GM13976 (cell line): ENCODE measurements around the gene MACROD1.

Source experiments
- DNase-seq: peaks from one replicate; pipeline ENCODE4 v3.0.0; 2012; ENCODE audit warnings: low spot score
- in situ Hi-C: fragments of 300-500 bp; cut with MboI; formaldehyde crosslinking; loops from one replicate; pipeline ENCODE4 v1.12.0; 2022; ENCODE audit warnings: low sequenced_read_pairs, mixed read lengths, inconsistent platforms; ENCODE audit not compliant: unreplicated experiment
- TF ChIP-seq, protein P1 (sequence below): IDR thresholded peaks from 2 replicates; pipeline ENCODE4 v1.5.1; 2012; ENCODE audit warnings: borderline replicate concordance, mild to moderate bottlenecking; ENCODE audit not compliant: insufficient read depth; ENCODE audit errors: extremely low read depth, missing control alignments, control extremely low read depth

MACROD1 gene

DNA sequence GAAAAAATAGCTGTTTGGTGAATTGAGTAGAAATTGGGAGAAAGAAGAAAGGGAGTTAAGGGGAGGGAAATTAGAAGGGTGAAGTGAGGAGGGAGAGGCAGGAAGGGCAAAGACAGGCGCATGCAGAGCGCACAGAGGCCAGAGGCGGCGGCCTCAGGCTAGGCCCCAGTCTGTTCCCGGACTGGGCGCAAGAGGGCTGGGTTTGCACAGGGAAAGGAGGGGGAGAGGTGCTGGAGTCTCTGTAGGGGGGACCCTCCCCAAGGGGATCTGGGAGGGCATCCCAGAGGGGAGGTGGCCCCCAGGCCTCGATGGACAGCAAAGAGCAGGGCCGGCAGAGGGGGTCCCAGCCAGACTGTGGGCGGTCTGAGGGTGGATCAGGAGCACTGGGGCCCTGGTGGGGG, 131.5 kb downstream of the MACROD1 start:
- in situ Hi-C loops = no loop called here
- DNase-seq = no peak
- TF ChIP-seq, protein P1, sequence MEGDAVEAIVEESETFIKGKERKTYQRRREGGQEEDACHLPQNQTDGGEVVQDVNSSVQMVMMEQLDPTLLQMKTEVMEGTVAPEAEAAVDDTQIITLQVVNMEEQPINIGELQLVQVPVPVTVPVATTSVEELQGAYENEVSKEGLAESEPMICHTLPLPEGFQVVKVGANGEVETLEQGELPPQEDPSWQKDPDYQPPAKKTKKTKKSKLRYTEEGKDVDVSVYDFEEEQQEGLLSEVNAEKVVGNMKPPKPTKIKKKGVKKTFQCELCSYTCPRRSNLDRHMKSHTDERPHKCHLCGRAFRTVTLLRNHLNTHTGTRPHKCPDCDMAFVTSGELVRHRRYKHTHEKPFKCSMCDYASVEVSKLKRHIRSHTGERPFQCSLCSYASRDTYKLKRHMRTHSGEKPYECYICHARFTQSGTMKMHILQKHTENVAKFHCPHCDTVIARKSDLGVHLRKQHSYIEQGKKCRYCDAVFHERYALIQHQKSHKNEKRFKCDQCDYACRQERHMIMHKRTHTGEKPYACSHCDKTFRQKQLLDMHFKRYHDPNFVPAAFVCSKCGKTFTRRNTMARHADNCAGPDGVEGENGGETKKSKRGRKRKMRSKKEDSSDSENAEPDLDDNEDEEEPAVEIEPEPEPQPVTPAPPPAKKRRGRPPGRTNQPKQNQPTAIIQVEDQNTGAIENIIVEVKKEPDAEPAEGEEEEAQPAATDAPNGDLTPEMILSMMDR = no peak

DNA sequence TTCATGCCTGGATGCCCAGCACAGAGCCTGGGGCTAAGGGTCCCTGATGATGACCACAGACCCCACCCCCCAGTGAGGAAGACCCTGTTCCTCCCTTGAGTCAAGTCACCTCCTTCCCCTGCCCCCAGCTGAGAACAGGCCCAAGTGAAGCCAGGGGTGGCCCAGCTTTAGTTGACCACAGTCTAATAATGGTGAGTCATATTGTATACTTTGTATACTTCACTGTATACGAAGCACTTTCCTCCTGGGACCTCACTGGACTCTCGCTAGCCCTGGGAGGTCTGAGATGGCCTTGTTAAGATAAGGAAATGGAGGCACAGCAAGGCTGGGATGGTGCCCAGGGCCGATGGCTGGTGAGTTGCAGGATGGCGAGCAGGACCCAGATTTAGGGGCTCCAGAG, 133.9 kb downstream of the MACROD1 start:
- TF ChIP-seq, protein P1 = no peak
- no peak for DNase-seq
- in situ Hi-C loops = no loop called here

DNA sequence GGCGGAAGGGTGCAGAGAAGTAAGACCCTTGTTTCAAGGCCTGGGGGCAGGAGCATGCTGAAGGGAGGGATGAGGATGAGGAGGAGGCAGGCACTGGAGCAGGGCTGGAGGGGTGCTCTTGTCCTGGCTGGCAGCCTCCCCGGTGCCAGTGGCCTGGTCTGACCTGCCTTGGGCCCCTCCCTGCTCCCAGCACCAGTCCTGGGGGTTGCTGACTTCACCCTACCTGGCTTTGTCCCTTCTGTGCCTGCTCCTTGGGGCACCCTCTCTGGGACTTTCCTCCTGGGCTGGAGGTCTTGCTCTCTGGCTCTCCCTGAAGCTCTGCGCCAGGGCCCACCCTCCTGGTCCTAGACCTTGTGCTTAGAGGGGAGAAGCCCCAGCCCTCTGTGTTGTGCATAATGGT, 134.9 kb downstream of the MACROD1 start:
- TF ChIP-seq, protein P1 = no peak
- in situ Hi-C loops = no loop called here
- no peak for DNase-seq

DNA sequence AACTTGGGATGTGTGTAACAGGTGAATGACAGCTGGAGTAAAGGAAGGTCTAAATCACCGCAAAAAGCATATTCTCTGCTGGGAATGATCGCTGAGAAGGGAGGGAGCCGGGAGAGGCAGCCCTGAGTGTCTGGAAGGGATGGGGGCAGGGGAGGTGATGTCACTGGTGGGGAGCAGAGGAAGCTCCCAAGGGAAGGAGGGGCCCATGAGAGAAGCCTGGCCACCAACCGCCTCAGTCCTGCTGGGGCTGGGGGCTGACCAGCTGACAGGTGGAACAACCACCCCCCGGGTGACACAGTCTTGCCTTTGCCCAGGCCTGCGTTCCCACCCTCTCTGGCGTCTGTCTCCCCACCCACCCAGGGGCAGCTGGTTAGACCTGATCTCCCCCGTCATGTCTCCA, 136.1 kb downstream of the MACROD1 start:
- in situ Hi-C loops = no loop called here
- TF ChIP-seq, protein P1 = no peak
- DNase-seq = no peak

DNA sequence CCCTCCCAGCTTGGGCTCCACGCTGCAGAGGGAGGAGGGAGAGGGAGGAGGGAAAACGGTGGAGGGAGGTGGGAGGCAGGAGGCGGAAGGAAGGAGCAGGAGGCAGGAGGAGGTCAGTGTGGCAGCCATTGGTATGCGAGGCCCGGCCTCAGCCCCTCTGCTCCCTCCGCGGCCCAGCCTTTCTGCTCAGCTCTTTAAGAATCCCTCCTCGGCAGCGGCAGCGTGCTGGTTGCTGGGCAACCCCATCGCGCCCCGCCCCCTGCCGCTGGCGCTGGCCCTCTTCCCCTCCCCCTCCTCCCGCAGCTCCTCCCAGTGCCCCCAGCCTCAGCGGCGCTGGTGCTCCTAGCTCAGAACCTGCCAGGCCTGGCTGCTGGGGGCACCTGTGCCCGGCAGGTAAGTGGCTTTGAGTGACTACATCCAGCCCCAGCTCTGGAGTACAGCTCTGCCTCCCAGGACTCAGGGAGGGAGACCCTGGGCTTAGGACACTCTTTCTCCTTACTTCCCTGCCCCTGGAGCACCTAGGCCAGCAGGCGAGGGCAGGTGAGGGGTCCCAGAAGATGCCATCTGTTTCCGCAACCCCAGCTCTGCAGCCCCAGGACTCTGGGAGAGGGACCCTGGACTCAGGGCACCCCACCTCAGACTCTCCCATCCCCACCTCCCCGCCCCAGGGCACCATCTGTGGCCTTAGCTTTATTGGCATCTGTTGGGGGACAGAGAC, 137.4 kb downstream of the MACROD1 start:
- DNase-seq = no peak
- in situ Hi-C loops = no loop called here
- TF ChIP-seq, protein P1 = no peak

DNA sequence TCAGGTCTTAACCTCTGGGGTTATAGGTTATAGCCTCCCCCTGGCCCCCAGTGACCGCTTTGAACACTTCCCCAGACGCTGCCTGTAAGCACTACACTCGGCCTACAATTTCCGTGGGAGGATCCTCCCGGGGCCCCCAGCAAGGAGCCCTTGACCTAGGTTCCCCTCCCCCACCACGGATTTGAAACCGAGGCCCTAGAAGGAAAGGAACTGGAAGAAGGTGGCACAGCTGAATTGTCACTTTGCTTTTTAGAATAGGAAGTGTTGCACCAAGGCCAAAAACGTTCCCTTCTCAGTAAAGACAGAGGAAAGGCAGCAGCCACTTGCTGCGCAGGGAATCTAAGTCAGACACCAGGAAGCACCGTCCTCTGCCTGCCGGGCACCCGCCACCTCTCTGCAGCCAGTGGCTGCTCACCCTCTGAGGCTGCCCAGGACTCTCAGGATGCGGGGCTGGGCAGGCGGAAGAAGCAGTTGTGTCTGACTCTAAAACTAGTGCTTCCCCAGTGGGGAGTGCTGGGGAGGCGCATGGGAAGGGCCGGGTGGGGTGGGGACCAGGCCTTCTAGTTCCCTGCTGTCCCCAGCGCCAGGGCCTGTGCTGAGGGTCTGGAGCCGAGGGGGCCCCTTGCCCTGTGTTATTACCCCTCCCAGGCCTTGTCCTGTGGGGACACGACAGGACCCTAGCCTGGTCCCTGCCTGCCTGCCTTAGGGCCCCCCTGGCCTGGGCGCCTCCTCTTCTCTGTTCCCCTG, 138.1 kb downstream of the MACROD1 start:
- TF ChIP-seq, protein P1 = no peak
- in situ Hi-C loops = no loop called here
- no peak for DNase-seq
